BJ (cell line): Measurements from ENCODE around the gene PITPNM2. TPM values are rescaled to one million over a fixed set of nuclear protein-coding genes. Genes with fewer than 3 reads are reported as not detected.

Experiments used
- CTCF ChIA-PET: fragments of 350-600 bp; formaldehyde crosslinking; extraction: SDS; loops from one replicate; lab custom pipeline; 2021; ENCODE audit warnings: antibody characterized with exemption, inconsistent platforms; lab: Yijun Ruan, JAX
- POLR2A ChIA-PET: fragments of 300-600 bp; sonication (Branson Sonifier 250); formaldehyde crosslinking; extraction: SDS; loops from one replicate; lab custom pipeline; 2021; ENCODE audit warnings: antibody characterized with exemption; lab: Charles Lee
- DNase-seq: peaks from one replicate; pipeline ENCODE4 v3.0.0-alpha.2; 2011; ENCODE audit warnings: low read depth
- H3K27me3 ChIP-seq: 2 replicates; pipeline ENCODE4 v1.6.0; 2011; ENCODE audit warnings: low read length; ENCODE audit not compliant: control insufficient read depth, insufficient read depth
- H3K36me3 ChIP-seq: 2 replicates; pipeline ENCODE4 v1.5.1; 2011; ENCODE audit warnings: low read length; ENCODE audit not compliant: control insufficient read depth, insufficient read depth
- H3K4me3 ChIP-seq: 2 replicates; pipeline ENCODE4 v1.5.1; 2011; ENCODE audit warnings: low read depth, mild to moderate bottlenecking, control low read depth, low read length
- polyA plus RNA-seq: library from polyadenylated mRNA; depleted of rRNA; stranded (reverse); fragments of >200 nt; gene quantifications from 2 replicates; pipeline ENCODE4 v1.2.3, GENCODE V29; 2011
- TF ChIP-seq, protein P1 (sequence below): IDR thresholded peaks from 2 replicates; pipeline ENCODE4 v1.5.1; 2011; ENCODE audit warnings: low read depth, mild to moderate bottlenecking, control low read depth, inconsistent platforms, low read length, moderate library complexity; ENCODE audit not compliant: insufficient read depth

PITPNM2 gene
- polyA plus RNA-seq, 1 experiment: 1.3 TPM

DNA sequence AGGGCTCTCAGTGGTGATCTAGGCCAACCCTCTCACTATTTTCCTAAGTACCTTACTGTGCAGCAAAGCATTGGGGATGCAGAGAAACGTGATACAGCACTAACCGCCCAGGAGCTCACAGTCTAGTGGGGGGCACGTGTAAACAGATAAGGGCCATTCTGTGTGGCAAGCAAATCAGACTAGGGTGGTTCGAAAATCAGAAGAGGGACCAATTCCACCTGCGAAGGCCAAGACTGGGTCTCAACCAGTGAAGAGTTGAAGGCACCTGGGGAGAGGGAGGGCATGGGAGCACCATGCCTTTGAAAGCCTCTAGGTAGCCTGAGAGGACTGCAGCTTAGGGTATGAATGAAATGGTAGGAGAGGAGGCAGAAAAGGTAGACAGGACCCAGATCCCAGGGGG is 2.2 kb downstream of the PITPNM2 start:
- DNase-seq: no peak
- Histone ChIP-seq H3K36me3 (no peaks in the 10 kb centered on the region), H3K4me3 (no peak overlapping the region), H3K27me3 (no peaks in the 10 kb centered on the region; the same call in 1 of the 2 replicates)
- TF ChIP-seq, protein P1, sequence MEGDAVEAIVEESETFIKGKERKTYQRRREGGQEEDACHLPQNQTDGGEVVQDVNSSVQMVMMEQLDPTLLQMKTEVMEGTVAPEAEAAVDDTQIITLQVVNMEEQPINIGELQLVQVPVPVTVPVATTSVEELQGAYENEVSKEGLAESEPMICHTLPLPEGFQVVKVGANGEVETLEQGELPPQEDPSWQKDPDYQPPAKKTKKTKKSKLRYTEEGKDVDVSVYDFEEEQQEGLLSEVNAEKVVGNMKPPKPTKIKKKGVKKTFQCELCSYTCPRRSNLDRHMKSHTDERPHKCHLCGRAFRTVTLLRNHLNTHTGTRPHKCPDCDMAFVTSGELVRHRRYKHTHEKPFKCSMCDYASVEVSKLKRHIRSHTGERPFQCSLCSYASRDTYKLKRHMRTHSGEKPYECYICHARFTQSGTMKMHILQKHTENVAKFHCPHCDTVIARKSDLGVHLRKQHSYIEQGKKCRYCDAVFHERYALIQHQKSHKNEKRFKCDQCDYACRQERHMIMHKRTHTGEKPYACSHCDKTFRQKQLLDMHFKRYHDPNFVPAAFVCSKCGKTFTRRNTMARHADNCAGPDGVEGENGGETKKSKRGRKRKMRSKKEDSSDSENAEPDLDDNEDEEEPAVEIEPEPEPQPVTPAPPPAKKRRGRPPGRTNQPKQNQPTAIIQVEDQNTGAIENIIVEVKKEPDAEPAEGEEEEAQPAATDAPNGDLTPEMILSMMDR: no peak
- ChIA-PET POLR2A (no interaction called here), CTCF (interaction anchor here (0.5 to 1.5 kb wide), 3 partner anchors 34 to 148 kb away, joined by 3 to 6 read pairs (median 3); no protein-coding TSS in a partner anchor)

DNA sequence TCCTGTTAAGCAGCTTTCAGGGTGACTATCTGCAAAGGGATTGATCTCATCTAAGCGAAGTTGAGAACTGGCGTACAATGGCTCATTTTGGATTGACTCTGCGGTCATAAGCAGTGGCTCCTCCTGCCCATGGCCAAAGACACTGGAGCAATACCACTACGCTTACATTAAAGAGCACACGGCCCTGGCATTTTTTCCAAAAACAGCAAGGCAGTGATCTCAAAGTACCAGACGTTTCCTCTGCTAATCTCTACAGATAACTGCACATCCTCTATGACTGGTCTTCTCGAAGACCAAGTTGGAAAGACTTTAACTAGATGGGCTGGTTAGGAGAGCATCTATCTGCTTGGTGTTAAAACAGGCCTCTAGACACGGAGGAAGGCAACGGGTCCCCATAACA is 2.7 kb downstream of the PITPNM2 start:
- DNase-seq: no peak
- TF ChIP-seq, protein P1: no peak
- Histone ChIP-seq H3K36me3 (no peaks in the 10 kb centered on the region), H3K4me3 (no peak overlapping the region), H3K27me3 (no peaks in the 10 kb centered on the region; the same call in 1 of the 2 replicates)
- CTCF ChIA-PET: interaction anchor here (0.5 to 1.0 kb wide), 3 partner anchors 33 to 148 kb away, joined by 3 read pairs; no protein-coding TSS in a partner anchor
- POLR2A ChIA-PET: no interaction called here

DNA sequence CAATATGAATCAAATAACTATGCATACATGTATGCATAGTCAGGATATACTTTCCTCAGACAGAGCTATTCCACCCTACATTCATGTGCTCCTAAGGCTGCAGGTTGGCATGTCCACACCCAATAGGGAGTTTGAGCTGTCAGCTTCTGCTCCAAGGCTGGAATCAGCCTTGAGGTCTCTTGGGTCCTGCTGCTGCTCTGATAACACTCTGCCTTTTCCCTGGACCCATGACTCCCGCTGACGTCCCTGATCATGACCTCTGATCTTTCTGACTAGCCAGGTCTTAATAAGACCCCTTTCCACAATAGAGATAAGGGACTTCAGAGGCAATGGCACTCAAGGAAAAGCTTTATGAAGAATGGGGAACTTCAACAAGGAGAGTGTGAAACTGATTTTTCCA is 5.7 kb downstream of the PITPNM2 start:
- no peak for DNase-seq
- POLR2A ChIA-PET: no interaction called here
- TF ChIP-seq, protein P1: no peak
- CTCF ChIA-PET: no interaction called here
- no peaks in the 10 kb centered on the region for H3K36me3 ChIP-seq
- H3K27me3 ChIP-seq: no peaks in the 10 kb centered on the region; the same call in 1 of the 2 replicates
- H3K4me3 ChIP-seq: no peak overlapping the region

DNA sequence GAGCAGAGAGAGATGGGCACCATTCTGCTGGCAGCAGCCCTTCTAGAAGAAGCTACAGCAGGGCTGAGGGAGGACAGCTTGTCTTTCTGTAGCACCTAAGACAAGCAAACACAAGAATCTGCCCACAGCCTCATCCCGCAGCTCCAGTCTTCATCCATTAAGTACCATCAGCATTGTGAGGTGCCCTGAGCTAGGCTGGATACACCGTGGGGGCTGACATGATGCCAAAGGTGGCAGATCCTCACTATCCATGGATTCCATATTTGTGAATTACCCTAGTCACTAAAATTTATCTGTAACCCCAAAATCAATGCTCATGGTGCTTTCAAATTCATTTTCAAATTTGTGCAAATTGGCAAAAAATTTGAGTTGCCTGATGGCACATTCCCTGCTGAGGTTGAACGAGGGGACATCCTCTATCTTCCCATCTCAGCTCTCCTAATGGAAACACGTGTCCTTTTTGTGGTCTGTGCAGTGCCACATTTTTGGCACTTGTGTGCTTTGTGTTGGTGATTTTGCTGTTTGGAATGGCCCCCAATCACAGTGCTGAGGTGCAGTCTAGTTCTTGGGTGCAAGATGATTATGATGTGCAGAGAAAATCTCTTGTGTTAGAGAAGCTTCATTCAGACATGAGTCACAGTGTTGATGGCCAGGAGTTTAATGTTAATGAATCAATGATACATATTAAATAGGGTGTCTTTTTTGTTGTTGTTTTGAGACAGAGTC is 7.0 kb downstream of the PITPNM2 start:
- TF ChIP-seq, protein P1: no peak
- CTCF ChIA-PET: no interaction called here
- no peaks in the 10 kb centered on the region for H3K27me3 ChIP-seq
- H3K36me3 ChIP-seq: no peaks in the 10 kb centered on the region
- no peak overlapping the region for H3K4me3 ChIP-seq
- DNase-seq: no peak
- POLR2A ChIA-PET: no interaction called here

DNA sequence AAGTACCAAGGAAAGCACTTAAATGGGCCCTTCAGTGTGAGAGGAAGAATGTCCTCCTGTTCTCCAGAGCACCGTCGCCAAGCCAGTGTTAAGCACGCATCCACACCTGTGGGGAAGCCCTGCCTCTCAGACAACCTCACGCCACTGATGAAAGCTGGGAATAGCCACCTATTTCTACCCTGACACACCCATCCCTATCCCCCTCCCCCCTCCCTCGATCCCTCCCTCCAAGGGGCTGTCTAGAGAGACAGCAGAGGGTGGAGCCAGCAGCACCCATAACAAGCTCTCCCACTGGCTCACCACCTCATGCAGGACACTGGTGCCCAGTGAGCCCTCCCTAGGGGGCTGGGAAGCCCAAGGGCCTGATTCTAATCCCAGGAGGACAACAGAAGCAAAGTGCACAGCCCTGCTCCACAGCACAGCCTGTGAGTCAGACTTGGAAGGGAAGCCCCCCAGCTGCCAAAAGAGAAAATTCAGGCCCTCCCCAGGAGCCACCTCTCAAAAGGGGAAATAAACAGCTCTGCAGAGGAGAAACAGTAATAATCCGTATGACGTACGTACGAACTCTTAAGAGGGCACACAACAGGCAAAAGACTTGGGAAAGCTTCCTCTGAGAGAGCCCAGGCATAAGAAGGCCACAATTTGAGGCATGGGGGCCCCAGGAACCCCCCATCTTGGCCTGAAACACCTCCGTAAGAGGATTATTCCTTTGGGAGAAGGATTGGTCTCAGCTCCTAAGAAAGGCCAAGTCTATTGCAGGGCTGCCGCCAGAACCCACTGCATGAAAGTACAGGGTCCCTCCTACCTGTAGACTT is 7.8 kb downstream of the PITPNM2 start:
- Histone ChIP-seq H3K27me3 (no peaks in the 10 kb centered on the region), H3K4me3 (no peak overlapping the region), H3K36me3 (no peaks in the 10 kb centered on the region)
- no peak for DNase-seq
- CTCF ChIA-PET: no interaction called here
- TF ChIP-seq, protein P1: no peak
- POLR2A ChIA-PET: no interaction called here
